Liver (tissue), 9 donors: Measurements from ENCODE around the gene SLC8A3. TPM values are rescaled to one million over a fixed set of nuclear protein-coding genes. Genes with fewer than 3 reads are reported as not detected.

Experiments used
- DNase-seq: peaks from one replicate; pipeline ENCODE4 v3.0.0-alpha.2; 2017; ENCODE audit warnings: low spot score
- H3K27ac ChIP-seq, 2 donors: one replicate each; pipeline ENCODE4 v1.7.0; 2013; ENCODE audit warnings: inconsistent platforms in 2 of 2, low read length in 2 of 2, control low read depth in 1 of 2, low read depth in 1 of 2, mild to moderate bottlenecking in 1 of 2
- H3K27me3 ChIP-seq, 4 donors: one replicate each; pipeline versions ENCODE4 v1.6.1 to v1.7.0; 2013; ENCODE audit warnings: low read length in 3 of 4, inconsistent platforms in 1 of 4, mild to moderate bottlenecking in 1 of 4, moderate library complexity in 1 of 4; ENCODE audit not compliant: control insufficient read depth in 4 of 4, insufficient read depth in 4 of 4
- H3K36me3 ChIP-seq, 4 donors: one replicate each; pipeline versions ENCODE4 v1.6.1 to v1.7.0; 2013; ENCODE audit warnings: low read length in 3 of 4, mild to moderate bottlenecking in 3 of 4, low read depth in 1 of 4, moderate library complexity in 1 of 4; ENCODE audit not compliant: control insufficient read depth in 4 of 4, insufficient read depth in 3 of 4
- H3K4me1 ChIP-seq, 4 donors: one replicate each; pipeline versions ENCODE4 v1.6.1 to v1.7.0; 2013; ENCODE audit warnings: low read length in 3 of 4, mild to moderate bottlenecking in 3 of 4, moderate library complexity in 1 of 4; ENCODE audit not compliant: control insufficient read depth in 4 of 4, insufficient read depth in 4 of 4
- H3K4me3 ChIP-seq, 3 donors: one replicate each; pipeline versions ENCODE4 v1.6.1 to v1.7.0; 2013; ENCODE audit warnings: low read length in 3 of 3, control low read depth in 1 of 3, low read depth in 1 of 3, mild to moderate bottlenecking in 1 of 3
- H3K9ac ChIP-seq, 2 donors: one replicate each; pipeline ENCODE4 v1.7.0; 2013; ENCODE audit warnings: low read length in 2 of 2, mild to moderate bottlenecking in 2 of 2, moderate library complexity in 2 of 2, control low read depth in 1 of 2, low read depth in 1 of 2
- H3K9me3 ChIP-seq, 4 donors: one replicate each; pipeline versions ENCODE4 v1.6.1 to v1.7.0; 2013; ENCODE audit warnings: low read length in 3 of 4; ENCODE audit not compliant: control insufficient read depth in 4 of 4
- CTCF ChIP-seq: fragments of 150-350 bp; IDR thresholded peaks from 2 replicates; pipeline ENCODE4 v1.5.1; 2017; ENCODE audit warnings: improper control_type of control experiment, low read depth, low read length; ENCODE audit not compliant: missing input control
- EGR1 ChIP-seq, 2 donors: IDR thresholded peaks; 2 replicates each; pipeline ENCODE4 v1.6.1; 2016 to 2018; ENCODE audit warnings: antibody characterized with exemption in 2 of 2, low read depth in 2 of 2
- FOXA1 ChIP-seq: IDR thresholded peaks from 2 replicates; pipeline ENCODE4 v1.6.1; 2016; ENCODE audit warnings: antibody characterized with exemption
- FOXA2 ChIP-seq: IDR thresholded peaks from 2 replicates; pipeline ENCODE4 v1.6.1; 2016; ENCODE audit warnings: antibody characterized with exemption
- GABPA ChIP-seq, 2 donors: IDR thresholded peaks in 1 of 2; conservative IDR thresholded peaks in 1 of 2; 2 replicates each; pipeline ENCODE4 v1.6.1; 2016; ENCODE audit warnings: antibody characterized with exemption in 2 of 2, mild to moderate bottlenecking in 1 of 2, moderate library complexity in 1 of 2
- HNF4A ChIP-seq, 2 donors: conservative IDR thresholded peaks; 2 replicates each; pipeline ENCODE4 v1.6.1; 2016; ENCODE audit warnings: antibody characterized with exemption in 2 of 2, mild to moderate bottlenecking in 2 of 2
- HNF4G ChIP-seq: IDR thresholded peaks from 2 replicates; pipeline ENCODE4 v1.6.1; 2016; ENCODE audit warnings: antibody characterized with exemption
- JUND ChIP-seq, 2 donors: IDR thresholded peaks; 2 replicates each; pipeline ENCODE4 v1.6.1; 2016; ENCODE audit warnings: antibody characterized with exemption in 2 of 2
- MAX ChIP-seq: IDR thresholded peaks from 2 replicates; pipeline ENCODE4 v1.6.1; 2016; ENCODE audit warnings: antibody characterized with exemption
- NR2F2 ChIP-seq: IDR thresholded peaks from 2 replicates; pipeline ENCODE4 v1.6.1; 2016; ENCODE audit warnings: antibody characterized with exemption
- RAD21 ChIP-seq, 2 donors: IDR thresholded peaks; 2 replicates each; pipeline ENCODE4 v1.6.1; 2016; ENCODE audit warnings: antibody characterized with exemption in 2 of 2, mild to moderate bottlenecking in 2 of 2
- REST ChIP-seq: IDR thresholded peaks from 2 replicates; pipeline ENCODE4 v1.6.1; 2016; ENCODE audit warnings: antibody characterized with exemption, mild to moderate bottlenecking
- RXRA ChIP-seq, 2 donors: IDR thresholded peaks; 2 replicates each; pipeline ENCODE4 v1.6.1; 2017 to 2018; ENCODE audit warnings: antibody characterized with exemption in 2 of 2, mild to moderate bottlenecking in 1 of 2
- SP1 ChIP-seq: IDR thresholded peaks from 2 replicates; pipeline ENCODE4 v1.6.1; 2018; ENCODE audit warnings: antibody characterized with exemption, mild to moderate bottlenecking
- TAF1 ChIP-seq: conservative IDR thresholded peaks from 2 replicates; pipeline ENCODE4 v1.6.1; 2016; ENCODE audit warnings: antibody characterized with exemption, mild to moderate bottlenecking
- YY1 ChIP-seq: IDR thresholded peaks from 2 replicates; pipeline ENCODE4 v1.6.1; 2016; ENCODE audit warnings: antibody characterized with exemption, mild to moderate bottlenecking
- polyA plus RNA-seq, 2 donors: library from polyadenylated mRNA; stranded (reverse) in 1 of 2; unstranded in 1 of 2; fragments of 200-250 nt in 1 of 2; fragments of >200 nt in 1 of 2; fragmentation: Nextera tagmentation in 1 of 2; extraction: Ambion mirVana in 1 of 2; gene quantifications; one replicate each; pipeline versions ENCODE4 v1.2.1 to v1.2.3, GENCODE V29; 2013 to 2015
- total RNA-seq, 2 donors: library from RNA; depleted of rRNA; stranded (reverse); fragments of >200 nt; gene quantifications; one replicate each; pipeline ENCODE4 v1.2.3, GENCODE V29; 2014
- TF ChIP-seq, protein P1 (sequence below): IDR thresholded peaks from 2 replicates; pipeline ENCODE4 v1.6.1; 2016; ENCODE audit warnings: antibody characterized with exemption
- TF ChIP-seq, protein P2 (sequence below): IDR thresholded peaks from 2 replicates; pipeline ENCODE4 v1.6.1; 2016; ENCODE audit warnings: antibody characterized with exemption
- donor health status: healthy.
- donor health status: healthy.
- donor health status: healthy.
- donor health status: healthy.
- donor health status: healthy.

SLC8A3 gene
- total and polyA plus RNA-seq, 4 donors, result 0.05 to 0.56 (median 0.10) TPM; not detected in 1

DNA sequence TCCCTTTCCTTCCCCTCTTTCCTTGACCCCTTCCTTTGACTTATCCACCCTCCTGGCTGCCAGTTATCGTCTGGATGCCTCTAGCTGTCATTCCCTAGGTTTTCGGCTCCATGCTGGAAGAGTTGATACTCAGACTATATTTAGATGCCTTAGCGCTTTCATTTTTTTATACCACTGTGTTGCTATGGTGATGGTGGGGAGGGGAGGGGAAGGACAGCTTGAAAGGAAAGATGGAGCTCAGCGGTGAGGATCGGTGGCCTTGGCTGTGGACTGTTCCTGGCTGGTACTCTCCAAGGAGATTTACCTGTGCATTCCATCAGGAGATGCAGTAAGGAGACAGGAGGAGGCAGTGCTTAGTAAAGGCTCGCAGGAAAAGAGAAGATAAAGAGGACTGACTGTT lies 108.7 kb downstream of the SLC8A3 start (continued):
- no peak for TF ChIP-seq FOXA1
- TF ChIP-seq HNF4G, result no peak
- TF ChIP-seq, protein P1, sequence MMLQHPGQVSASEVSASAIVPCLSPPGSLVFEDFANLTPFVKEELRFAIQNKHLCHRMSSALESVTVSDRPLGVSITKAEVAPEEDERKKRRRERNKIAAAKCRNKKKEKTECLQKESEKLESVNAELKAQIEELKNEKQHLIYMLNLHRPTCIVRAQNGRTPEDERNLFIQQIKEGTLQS, result no peak
- no peak for TF ChIP-seq MAX
- TF ChIP-seq RXRA (IDR thresholded peaks at IDR 0.05), result no peak
- TF ChIP-seq FOXA2, result no peak
- no peak for TF ChIP-seq NR2F2
- TF ChIP-seq EGR1 (IDR thresholded peaks at IDR 0.05; ENCODE audit: low read depth in 2 of 2), result no peak
- TF ChIP-seq GABPA (IDR thresholded peaks at IDR 0.05 in 1 of 2, conservative IDR thresholded peaks at IDR 0.05 in 1 of 2), result no peak
- TF ChIP-seq TAF1, result no peak

- Histone ChIP-seq H3K27ac (no peak overlapping the region), H3K36me3 (no peaks in the 10 kb centered on the region)
- no peak for DNase-seq
Observed at GRCh38 chr14:70078329-70078728, 110.4 kb downstream of the SLC8A3 start.

More at GRCh38 chr14:70078329-70078728, 110.4 kb downstream of the SLC8A3 start:
- H3K9me3 ChIP-seq, result no peaks in the 10 kb centered on the region
- no peaks in the 10 kb centered on the region for H3K27me3 ChIP-seq
- no peak overlapping the region for H3K4me3 ChIP-seq
- TF ChIP-seq GABPA (IDR thresholded peaks at IDR 0.05 in 1 of 2, conservative IDR thresholded peaks at IDR 0.05 in 1 of 2) (no peak), TAF1 (no peak), CTCF (no peak), HNF4A (conservative IDR thresholded peaks at IDR 0.05) (no peak), EGR1 (IDR thresholded peaks at IDR 0.05; ENCODE audit: low read depth in 2 of 2) (no peak), FOXA2 (no peak), YY1 (no peak), JUND (IDR thresholded peaks at IDR 0.05) (no peak), SP1 (no peak), HNF4G (no peak), REST (no peak), MAX (no peak), FOXA1 (no peak), NR2F2 (no peak), RAD21 (IDR thresholded peaks at IDR 0.05) (no peak)
- TF ChIP-seq, protein P2, sequence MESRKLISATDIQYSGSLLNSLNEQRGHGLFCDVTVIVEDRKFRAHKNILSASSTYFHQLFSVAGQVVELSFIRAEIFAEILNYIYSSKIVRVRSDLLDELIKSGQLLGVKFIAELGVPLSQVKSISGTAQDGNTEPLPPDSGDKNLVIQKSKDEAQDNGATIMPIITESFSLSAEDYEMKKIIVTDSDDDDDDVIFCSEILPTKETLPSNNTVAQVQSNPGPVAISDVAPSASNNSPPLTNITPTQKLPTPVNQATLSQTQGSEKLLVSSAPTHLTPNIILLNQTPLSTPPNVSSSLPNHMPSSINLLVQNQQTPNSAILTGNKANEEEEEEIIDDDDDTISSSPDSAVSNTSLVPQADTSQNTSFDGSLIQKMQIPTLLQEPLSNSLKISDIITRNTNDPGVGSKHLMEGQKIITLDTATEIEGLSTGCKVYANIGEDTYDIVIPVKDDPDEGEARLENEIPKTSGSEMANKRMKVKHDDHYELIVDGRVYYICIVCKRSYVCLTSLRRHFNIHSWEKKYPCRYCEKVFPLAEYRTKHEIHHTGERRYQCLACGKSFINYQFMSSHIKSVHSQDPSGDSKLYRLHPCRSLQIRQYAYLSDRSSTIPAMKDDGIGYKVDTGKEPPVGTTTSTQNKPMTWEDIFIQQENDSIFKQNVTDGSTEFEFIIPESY, result no peak
- no peaks in the 10 kb centered on the region for H3K4me1 ChIP-seq
- no peak overlapping the region for H3K9ac ChIP-seq
